GM21723 (cell line): ENCODE measurements around the gene BOC.

Source experiments
- ATAC-seq: cut with Tn5 transposase; IDR thresholded peaks from one replicate; pipeline ENCODE4 v1.9.1; 2021; ENCODE audit warnings: mild to moderate bottlenecking, moderate library complexity; ENCODE audit not compliant: unreplicated experiment

Gene BOC

GRCh38 chr3:113330742-113331141 is 119.4 kb downstream of the BOC start:
- no peak for ATAC-seq

DNA sequence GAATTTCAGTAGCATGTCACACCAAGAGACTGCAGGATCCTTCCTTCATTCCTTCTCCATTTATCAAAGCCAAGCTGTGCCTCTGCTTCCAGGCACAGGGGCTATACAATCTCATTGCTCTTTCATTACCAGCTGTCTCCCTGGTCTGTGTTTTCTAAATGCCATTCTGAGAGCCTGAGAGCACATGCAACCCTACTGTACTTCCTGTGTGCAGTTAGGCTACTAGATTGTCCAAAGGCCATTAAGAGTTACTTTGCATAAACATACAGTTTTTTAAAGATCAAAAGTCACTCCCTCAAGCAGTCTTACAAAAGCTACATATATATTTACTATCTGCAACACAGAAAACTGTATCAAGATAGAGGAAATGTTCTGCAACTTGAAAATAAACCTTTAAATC is 119.8 kb downstream of the BOC start:
- no peak for ATAC-seq
